Germinal center (tissue), 1 donor: ENCODE results near the gene KDM7A.
A peak's percentile ranks its signal among the peaks of the same experiment; 100 is the strongest.

Experiments used
- DNase-seq: peaks from one replicate; pipeline ENCODE4 v3.0.0; 2012; ENCODE audit warnings: mixed read lengths, low spot score

The KDM7A gene

DNA sequence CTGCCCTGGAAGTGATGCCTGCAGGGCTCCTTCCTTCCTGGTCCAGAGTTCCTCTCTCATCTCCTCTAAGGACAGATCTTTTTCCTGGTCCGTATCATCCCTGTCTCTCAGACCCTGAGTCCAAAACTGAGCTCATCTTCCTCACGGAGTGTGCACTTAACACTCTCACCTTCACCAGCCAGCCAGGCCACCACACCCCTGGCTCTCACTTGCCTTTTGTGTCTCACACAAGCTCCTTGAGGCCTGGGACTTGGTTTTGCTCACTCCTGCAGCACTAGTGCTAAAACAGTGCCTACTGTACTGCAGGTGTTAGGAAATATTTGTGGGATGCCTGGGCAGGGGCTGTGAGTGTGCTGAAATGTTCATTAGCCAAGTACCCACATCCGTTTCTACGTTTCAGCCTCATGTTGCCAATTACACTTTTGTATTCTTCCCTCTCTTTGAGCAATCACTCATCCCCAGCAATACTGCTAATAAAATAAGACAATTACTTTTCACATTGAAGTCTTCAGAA is 92.6 kb downstream of the KDM7A start:
- no peak for DNase-seq

DNA sequence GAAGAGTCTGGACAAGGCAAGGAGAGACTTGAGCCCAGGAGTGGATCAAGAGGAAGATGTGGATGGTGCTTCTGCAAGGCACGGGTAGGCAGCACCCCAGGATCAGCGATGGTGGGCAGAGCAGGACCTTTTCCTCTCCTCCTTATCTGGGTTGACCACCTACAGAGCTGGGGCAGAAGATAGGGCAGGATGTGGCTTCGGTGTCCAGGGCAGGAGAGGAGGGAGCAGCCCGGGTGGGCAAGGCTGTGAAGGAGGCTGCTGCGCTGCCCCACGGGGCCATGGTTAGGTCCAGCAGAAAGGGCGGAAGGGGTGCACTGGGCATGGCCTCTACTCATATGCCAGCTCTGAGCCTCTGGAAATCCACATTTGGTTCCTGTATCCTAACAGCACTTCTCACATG is 94.0 kb downstream of the KDM7A start:
- DNase-seq, result no peak

DNA sequence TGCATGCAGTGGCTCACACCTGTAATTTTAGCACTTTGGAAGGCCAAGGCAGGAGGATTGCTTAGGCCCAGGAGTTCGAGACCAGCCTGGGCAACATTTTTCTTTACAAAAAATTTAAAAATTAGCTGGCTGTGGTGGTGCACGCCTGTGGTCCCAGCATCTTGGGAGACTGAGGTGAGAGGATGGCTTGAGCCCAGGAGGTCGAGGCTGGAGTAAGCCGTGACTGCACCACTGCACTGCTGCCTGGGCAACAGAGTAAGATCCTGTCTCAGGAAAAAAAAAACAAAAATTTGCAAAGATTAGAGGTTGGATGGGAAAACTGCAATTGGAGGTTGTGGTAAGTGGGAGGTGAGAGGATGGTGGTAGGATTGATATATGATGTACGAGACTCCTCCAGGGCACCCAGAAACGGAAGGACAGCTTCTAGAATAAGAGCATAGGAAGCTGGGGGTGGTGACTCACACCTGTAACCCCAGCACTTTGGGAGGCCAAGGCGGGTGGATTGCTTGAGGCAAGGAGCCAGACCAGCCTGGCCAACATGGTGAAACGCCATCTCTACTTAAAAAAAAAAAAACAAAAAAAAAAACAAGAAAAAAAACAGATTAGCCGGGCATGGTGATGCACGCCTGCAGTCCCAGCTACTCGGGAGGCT is 94.9 kb downstream of the KDM7A start:
- DNase-seq, result no peak

DNA sequence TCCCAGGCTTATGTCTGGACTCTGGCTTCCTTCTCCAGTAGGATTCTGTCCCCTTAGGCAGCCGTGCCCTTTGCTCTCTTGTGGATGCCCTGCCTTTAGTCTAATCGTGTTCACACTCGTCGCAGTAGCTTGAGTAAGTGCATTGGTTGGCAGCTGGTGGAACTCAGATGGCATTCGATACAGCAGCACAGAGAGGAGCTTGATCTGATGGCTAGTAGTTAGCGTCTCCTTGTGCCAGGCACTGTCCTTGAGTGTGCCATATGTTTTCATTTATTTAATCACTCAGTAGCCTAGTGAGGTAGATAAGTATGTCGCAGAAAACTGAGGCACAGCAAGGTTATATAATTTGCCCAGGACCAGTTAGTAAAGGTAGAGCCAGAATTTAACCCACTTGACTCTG is 95.9 kb downstream of the KDM7A start:
- no peak for DNase-seq

DNA sequence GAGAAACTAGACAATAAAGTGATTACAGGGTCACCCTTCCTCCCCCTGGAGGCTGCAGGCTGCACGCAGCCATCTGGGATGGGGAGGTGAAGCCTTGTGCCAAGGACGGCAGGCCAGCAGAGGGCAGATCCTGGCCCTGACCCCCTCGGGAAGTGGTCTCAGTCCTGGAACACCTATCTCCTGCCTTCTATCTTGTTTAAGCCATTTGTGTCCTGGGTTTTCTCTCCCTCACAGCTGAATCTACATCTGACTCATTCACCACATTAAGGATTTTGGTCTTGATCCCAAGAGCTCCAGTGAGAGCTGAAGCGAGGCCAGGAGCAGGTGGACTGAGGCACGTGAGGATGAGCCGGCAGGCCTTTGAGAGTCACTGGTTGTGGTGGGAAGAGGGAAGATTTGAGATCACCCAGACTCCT is 97.7 kb downstream of the KDM7A start:
- DNase-seq, result no peak

DNA sequence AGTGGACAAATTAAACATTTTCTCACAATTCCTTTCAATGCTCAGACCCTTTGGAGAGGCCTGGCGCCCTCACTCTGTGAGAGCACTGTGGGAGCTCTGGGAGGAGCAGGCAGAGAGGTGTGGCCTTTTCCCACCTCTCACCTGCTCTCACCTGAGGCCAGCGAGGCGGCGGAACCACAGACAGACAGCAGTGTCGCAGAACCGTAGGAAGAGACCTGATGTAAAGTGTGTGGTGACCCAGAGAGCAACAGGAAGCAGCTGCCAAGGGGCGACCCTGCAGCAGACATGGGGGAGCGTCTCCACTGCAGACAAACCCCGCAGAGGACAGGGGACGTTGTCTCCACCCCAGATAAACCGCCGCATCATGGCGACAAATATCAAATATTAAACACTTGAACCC is 98.4 kb downstream of the KDM7A start:
- DNase-seq, result no peak

DNA sequence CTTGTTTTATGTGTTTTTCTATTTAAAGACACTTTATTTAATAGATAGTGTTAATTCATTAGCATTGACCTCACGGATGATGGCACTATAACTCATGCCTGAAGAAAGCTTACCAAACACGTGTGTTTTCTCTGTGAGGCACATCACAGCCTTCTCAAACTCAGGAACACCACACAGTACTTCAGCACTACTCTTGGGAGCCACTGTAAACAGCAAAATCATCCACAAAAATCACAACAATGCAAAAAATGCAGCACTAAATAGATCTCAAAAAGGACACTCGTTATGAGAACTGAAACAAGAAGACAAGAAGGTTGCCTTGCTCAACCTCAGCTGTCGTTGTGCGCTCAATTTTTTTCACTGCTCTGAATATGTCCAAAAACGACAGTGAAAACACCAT is 102.0 kb downstream of the KDM7A start:
- DNase-seq, result no peak

DNA sequence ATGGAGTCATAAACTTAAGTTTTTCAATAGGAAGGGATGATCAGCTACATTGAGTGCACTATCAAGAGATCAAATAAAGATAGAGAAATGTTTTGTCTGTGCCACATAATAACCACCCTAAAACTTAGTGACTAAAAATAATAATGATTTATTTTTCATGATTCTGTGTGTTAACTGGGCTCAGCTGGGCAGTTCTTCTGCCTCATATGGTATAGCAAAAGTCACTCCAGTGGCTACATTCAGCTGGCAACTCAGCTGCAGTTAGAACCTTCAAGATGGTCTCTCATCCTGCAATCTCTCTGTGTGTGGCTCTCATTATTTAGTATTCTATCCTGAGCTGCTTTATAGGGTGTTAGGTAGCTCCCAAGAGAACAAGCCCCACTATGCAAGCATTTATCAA is 106.2 kb downstream of the KDM7A start:
- no peak for DNase-seq

DNA sequence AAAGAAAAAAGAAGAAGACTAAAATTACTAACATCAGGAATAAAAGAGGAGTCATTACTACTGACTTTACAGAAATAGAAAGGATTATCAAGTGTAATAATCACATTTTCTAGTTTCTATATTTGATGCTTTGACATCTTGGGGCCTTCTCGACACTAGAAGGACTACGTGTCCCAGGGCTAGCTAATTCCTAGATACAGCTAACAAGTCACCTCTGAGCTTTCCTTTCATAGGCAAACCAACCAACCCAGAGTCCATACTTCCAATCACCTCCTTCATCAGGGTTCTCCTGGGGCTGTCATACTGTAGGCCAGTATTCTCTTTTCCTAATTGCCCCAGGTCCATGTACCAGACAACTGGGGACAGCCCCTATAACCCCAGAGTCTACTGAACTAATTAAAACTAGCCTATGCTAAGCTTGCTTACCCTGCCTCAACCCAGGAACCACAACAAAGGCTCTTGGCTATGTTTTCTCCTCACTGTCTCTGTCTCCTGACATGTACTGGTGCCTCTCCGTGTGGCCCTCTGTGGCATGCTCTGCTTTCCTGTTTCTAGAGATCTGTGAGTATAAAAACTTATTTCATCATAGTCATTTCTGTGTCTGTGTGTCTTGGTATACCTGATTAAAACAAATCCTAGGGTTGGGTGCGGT is 107.4 kb downstream of the KDM7A start:
- DNase-seq, result no peak

DNA sequence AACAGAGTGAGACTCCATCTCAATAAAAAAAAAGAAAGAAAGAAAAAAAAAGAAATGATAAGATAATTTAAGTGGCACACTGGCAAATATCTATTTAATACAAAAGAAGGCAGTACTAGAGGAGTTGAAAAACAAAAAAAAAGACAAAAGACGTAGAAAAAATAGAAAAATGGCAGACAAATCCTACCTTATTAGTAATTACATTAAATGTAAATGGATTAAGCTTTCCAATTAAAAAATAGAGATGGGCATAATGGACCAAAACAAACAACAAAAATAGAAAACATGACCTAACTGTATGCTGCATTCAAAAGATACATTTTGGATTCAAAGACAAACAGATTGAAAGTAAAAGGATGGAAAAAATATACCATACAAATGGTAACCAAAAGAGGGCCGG is 108.8 kb downstream of the KDM7A start:
- no peak for DNase-seq

DNA sequence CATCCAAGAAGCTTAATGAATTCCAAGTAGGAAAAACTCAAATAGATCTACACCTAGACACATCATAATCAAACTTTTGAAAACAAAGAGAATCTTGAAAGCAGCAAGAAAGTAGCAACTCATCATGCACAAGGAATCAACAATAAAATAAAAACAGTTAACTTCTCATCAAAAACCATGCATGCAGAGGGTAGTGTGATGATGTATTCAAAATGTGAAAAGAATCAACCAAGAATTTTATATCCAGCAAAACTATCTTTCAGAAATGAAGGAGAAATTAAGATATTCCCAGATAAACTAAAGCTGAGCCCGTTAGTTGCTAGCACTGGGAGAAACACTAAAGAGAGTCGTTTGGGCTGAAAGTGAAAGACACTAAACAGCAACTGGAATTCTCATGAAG is 109.7 kb downstream of the KDM7A start:
- no peak for DNase-seq

DNA sequence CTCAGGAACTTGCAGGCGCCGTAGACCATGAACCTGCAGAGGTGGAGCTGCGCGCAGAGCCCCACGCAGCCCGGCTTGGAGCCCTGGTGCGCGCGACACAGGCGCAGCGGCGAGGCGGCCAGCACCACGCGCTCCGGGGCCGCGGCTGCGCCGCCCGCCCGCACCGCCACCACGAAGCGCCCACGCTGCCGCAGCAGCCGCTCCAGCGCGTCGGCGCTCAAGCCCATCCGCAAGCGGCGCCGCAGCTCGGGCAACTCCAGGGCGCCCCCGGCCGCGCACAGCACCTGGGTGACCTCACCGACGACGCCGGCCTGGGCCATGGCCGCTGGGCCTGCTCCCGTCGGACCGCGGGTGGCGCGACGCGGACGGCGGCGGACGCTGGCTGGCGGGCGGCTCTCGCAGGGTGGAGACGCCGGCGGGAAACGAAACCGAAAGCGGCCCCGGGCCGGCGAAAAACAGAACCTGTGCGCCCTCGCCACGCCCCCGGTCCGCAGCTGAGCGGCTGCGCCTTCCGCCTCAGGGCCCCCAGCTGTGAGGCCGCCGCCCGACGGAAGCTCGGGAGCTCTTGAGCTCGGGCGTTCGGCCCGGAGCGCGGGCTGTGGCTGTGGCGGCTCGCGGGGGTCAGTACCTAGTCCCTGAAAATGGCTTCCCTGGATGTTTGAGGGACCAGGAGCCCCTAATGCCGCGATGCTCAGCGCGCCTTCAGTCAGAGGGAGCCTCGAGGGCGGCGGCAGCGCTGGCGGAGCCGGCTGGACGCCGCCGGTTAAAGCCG is 114.1 kb downstream of the KDM7A start, which contains the start of gene PARP12:
Gene PARP12, minus strand, starts transcription at position 424 of the 772 bp plus-strand sequence. Its CDS starts 104 bp downstream, at position 320.
- DNase-seq, result peak; percentile 86

DNA sequence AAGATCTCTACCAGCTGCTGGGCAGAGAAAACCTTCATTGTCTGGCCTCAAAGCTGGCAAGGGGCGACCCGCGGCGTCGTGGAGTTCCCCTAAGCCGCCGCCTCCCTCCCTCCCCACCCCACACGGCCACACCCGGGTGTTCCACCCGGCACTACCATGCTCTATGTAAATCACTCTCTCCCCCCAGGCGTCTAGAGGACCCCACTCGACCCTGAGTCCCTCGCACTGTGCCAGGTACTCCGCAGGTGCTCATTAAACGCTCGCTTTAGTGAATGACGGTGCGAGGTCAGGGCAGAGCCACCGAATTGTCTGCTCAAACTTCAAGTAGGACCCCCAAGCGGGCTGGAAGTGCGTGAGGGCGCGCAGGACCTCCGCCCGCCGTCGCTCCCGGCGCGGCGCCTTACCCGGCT is 114.7 kb downstream of the KDM7A start:
- DNase-seq, result peak; percentile 61

DNA sequence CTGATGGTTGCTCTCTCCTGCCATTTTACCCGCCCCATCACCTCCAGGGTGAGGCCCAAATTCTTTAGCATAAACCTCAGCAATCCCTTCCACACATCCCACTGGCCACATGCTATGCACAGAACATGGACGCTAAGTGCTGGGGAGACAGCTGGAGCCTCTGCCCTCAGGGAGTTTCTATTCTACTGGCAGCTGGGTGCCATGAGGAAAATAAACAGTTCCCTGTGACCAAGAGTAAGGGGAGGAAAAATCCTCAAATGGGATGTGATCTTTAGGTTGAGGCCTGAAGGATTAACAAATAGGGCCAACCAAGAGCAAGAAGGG is 115.2 kb downstream of the KDM7A start:
- DNase-seq, result no peak

DNA sequence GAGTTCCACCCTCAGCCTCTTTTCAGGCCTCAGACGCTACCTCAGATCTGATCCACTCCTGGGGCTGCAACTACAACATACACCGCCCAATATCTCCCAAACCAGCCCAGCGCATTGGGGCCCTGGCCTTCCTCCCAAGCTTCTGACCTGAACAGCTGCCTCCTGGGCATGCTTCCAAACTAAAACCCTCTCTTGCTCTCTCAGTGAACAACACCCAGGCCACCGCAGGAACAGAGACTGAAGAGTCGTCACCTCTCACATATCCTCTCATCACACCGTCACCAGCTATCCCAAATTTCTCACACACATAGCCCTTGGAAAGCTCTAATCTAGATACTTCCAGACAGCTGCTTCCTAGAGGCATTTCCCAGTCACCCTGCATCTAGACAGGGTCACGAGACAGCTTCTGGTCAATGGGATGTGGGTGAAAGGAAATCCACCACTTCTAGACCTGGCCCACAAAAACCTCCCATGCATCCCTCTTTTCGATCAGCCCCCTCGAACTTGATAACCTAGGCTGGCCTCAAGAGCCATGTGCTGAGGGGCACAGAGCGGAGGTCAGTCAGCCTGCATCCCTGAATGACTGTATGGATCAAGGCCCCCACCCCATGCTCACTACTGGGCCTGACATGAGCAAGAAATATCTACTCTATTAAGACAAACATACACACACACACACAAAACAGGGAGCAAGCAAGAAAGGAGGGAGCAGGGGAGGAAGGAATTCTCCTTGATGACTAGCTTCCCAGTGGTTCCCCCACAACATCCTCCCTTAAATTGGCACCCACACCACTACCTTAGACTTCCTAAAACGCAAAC is 115.8 kb downstream of the KDM7A start:
- DNase-seq, result no peak

DNA sequence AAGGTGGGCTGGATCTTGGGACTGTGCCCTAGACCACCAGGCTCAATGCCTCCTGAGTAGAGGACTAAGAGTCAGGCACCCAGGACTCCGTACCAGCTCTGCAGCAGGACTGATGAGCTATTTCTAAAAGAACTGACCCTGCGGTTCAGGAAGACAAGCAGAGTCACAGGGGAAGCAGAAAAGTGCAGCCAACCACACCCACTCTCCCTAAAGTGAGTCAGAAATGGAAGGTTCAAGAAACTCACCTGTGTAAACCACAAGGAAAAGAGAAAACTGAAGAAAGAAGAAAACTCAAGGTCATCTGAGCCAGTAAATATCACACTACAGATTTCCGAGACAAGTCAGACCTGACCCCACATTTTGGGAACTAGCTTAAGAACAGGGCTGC is 116.5 kb downstream of the KDM7A start:
- no peak for DNase-seq

DNA sequence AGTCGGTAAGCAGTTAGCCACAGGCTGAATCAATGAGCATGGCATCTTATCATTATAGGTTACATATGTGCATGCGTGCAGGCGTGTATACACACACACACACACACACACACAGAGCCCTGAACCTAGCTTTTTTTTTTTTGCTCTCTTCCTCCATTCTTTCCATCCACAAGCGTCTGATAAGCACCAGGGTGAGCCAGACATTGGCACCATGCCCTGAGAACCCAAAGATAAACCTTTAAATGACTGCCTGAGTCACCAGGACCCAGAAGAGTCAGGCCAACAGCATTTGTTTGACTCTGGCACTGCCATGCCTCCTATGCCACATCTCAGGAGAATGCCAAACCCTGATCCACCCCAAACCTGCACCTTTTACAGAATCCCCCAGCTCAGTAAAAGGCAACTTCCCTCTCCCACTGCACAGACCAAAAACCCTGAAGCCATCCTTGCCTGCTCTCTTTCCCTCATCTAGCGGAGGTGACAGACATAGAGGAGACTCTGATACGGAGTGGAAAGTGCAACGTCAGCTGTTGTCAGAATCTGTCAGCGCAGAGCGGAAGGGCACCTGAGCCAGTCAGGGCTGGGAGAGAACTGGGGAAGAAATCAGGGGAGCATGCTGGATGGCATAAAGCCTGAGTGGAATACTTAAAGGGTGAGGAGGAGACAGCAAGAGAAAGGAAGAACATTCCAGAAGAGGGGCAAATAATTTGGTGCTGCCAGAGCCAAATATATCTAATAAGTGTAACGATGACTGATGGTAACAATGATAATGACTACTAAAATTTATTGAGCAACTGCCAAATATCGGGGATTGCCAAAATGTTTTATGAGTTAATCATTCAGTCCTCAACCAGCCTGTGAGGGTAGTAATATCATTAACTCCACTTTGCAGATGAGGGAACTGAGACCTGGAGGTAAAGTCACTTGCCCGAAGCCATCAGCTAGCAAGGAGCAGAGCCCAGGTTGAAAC is 117.2 kb downstream of the KDM7A start:
- DNase-seq, result no peak

DNA sequence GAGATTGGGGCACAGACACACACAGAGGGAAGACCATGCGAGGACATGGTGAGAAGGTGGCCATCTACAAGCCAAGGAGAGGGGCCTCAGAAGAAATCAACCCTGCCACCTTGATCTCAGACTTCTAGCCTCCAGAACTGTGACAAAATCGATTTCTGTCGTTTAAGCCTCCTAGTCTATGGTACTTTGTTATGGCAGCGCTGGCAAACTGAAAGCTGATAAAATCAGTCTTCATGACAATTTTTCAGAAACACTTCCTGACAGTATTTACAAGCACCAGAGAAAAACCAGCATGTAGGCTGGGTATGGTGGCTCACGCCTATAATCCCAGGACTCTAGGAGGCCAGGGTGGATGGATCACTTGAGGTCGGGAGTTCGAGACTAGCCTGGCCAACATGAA is 118.3 kb downstream of the KDM7A start:
- no peak for DNase-seq

DNA sequence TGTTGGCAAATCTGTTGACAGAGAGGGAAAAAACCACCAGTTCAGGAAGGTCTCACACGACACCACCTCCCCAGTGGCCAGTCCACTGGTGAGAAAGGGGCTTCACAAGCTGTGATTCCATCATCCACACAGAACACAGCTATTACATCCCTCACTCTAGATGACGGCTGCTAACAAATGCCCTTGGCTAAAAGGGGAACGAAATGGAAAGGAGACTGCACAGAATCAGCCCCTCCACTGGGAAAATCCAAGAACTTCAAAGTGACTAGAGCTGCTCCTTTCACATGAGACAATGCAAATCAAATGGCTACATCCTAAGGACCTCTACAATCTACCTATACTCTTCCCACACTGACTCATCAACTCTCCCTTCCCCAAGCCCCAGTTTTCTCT is 119.6 kb downstream of the KDM7A start:
- DNase-seq, result no peak

DNA sequence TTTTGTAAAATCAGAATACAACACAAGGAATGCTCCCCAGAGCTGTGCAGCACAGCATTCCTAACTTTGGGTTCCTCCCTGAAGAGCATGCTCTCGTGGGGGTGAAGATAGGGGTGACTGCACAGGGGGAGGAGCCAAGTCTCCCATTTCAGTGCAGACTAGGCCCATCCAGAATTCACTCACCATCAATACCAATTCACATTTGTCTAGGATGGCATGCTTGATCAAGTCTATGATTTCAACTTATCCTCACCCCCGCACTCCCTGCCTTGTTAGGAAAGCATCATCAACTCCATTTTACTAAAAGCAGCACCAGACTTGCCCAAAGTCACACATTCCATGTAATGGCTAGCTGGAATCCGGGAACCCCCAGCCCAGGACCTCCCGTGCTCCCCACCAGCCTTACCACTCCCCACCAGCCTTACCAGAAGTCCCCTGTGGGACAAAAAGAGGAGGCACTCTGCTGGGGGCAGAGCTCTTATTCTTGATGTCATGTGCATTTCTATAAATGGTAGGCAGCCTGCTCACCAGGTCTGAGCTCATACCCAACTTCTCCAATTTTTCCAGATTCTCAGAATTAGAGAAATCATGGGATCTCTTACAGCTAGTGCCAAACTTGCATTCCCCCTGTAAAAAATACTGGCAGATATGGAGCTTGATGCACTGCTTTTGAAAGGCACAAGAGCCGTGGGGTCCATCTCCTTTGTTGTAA is 120.2 kb downstream of the KDM7A start:
- no peak for DNase-seq
